GM10266 (cell line): ENCODE results near the gene NCAPD2.

Source experiments
- DNase-seq: peaks from one replicate; pipeline ENCODE4 v3.0.0; 2012; ENCODE audit errors: extremely low spot score
- CTCF ChIP-seq: IDR thresholded peaks from 2 replicates; pipeline ENCODE4 v1.5.1; 2012; ENCODE audit warnings: mild to moderate bottlenecking, low read depth; ENCODE audit not compliant: control insufficient read depth, insufficient read depth; ENCODE audit errors: missing control alignments

Gene NCAPD2

GRCh38 chr12:6520186-6520585 lies 26.3 kb downstream of the NCAPD2 start:
- DNase-seq: no peak
- TF ChIP-seq CTCF: no peak

GRCh38 chr12:6522193-6522592 lies 28.3 kb downstream of the NCAPD2 start:
- DNase-seq: no peak
- no peak for TF ChIP-seq CTCF

GRCh38 chr12:6523708-6524107 lies 29.8 kb downstream of the NCAPD2 start:
- TF ChIP-seq CTCF: no peak
- no peak for DNase-seq

GRCh38 chr12:6524648-6525047 lies 30.7 kb downstream of the NCAPD2 start:
- no peak for DNase-seq
- TF ChIP-seq CTCF: no peak

- no peak for DNase-seq
- TF ChIP-seq CTCF: no peak
Observed at GRCh38 chr12:6526201-6526600, 32.3 kb downstream of the NCAPD2 start.

GRCh38 chr12:6526766-6527525 lies 33.0 kb downstream of the NCAPD2 start:
- no peak for TF ChIP-seq CTCF
- no peak for DNase-seq

GRCh38 chr12:6527711-6528110 lies 33.8 kb downstream of the NCAPD2 start:
- no peak for TF ChIP-seq CTCF
- DNase-seq: no peak
